Stimulated activated CD8-positive, alpha-beta memory T cell treated with anti-CD3 and anti-CD28 coated beads, Interleukin-4, amount 100 ng/mL, for 24 hours (primary cell): ENCODE measurements around the gene CCDC160.
"Not testable (repeated sequence)": the region's sequence is repeated elsewhere in the genome, so short reads cannot be mapped to it uniquely, and the experiment has no call there.

Source experiments
- DNase-seq: peaks from one replicate; pipeline ENCODE4 v3.0.0-alpha.2; 2020; ENCODE audit warnings: low read depth

Gene CCDC160

DNA sequence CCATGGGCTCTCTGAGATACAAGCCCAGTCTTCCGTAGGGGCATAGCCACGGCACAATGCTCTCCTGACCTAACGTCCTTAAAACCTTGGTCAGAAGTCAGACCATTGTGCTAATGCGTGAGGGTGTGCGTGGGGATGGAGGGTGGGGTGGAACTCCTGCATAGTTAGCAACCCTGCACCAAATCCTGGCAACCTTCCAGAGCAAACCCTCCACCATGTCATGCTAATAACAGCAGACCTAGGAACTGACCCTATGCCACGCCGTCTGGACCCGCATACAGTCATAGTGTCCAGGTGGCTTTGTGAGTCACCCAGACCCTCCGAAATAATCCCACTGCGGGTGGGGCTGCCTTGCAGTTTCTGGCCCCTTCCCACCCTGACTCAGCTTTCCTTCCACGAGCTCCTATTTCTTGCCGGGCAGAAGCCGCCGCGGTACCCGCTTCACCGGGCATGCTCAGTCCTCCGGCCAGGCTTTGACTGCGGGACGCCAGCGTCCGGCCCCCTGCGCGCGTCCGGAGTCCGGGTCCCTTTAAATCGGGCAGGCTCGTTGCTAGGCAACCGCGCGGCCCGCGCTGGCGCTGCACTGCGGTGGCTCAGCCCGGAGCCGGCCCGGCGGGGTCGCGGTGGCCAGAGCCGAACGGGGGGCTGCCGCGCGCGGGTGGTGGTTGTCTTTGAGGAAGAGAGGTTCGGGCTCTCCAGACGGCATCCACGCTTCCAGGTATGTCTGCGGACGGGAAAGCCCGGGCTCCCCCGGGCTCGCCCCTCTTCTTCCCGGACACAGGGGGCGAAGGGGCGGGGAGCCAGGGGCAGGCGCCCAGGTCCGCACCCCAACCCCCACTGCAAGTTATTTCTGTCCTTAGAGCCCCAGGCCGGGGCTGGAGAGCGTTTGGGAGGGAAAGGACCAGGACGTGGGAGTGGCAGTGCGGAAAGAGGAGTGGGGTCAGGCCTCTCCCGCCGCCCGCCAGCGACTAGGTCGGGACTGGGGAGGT is at the start of gene CCDC160:
TSS of gene CCDC160 (plus strand) at position 557 of the 989 bp plus-strand sequence. CDS start 7,619 bp downstream, outside the sequence.
- no peak for DNase-seq

GRCh38 chrX:134191281-134191680 is 45.7 kb upstream of the CCDC160 start:
- DNase-seq: no peak

GRCh38 chrX:134194915-134195314 is 42.1 kb upstream of the CCDC160 start:
- no peak for DNase-seq

GRCh38 chrX:134202561-134202960 is 34.4 kb upstream of the CCDC160 start:
- no peak for DNase-seq

- no peak for DNase-seq
Observed at GRCh38 chrX:134206221-134206620, 30.8 kb upstream of the CCDC160 start.

DNA sequence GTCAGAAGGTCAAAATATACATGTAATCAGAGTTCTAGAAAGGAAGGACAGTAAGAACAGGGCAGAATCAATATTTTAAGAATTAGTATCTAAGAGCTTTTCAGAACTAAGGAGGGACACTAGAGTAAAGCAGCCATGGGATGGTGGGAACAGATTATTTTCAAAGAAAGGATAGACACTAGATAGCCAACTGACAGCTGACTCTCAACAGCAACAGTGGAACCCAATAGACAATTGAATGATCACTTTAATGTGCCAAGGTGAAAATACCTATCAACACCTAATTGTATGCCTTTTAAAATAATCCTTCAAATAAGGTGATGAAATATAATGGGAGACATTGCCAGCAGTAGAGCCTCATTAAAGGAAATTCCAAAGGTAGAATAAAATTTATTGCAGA is 26.5 kb upstream of the CCDC160 start:
- DNase-seq: no peak

GRCh38 chrX:134235236-134235635 is 1.7 kb upstream of the CCDC160 start:
- DNase-seq: no peak

- DNase-seq: not testable (repeated sequence)
Observed at GRCh38 chrX:134238144-134238543, 1.2 kb downstream of the CCDC160 start.

GRCh38 chrX:134239016-134239415 is 2.0 kb downstream of the CCDC160 start:
- no peak for DNase-seq

- no peak for DNase-seq
Observed at GRCh38 chrX:134240209-134240608, 3.2 kb downstream of the CCDC160 start.

DNA sequence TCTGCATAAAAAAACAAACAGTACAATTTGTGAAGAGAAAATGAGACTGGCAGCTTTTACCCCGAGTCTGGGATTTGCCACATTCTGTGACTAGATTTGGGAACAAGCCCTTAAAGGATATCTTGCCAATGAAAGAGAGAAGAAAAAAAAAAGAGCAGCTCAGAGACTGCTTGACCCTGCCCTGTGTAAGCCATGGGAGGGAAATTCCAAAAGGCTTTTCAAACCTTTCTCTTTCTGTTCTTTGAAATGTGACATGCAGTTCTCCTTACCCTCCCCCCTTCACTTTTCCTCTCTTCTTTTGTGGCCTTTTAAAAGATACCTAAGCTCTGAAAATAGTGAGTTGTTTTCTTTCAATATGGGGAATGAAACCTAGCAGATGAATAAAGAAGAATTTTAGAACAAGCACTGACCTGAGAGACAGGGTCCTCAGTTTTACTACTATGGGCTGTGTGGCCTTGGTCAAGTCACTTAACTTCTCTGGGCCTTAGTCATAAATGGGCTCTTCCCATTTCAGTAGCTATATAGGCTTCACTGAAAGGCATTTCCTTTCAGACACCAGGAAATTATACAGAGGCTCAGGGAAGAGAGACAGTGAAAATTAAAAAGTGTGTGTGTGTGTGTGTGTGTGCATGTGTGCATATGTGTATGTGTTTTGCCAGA is 5.1 kb downstream of the CCDC160 start:
- no peak for DNase-seq

DNA sequence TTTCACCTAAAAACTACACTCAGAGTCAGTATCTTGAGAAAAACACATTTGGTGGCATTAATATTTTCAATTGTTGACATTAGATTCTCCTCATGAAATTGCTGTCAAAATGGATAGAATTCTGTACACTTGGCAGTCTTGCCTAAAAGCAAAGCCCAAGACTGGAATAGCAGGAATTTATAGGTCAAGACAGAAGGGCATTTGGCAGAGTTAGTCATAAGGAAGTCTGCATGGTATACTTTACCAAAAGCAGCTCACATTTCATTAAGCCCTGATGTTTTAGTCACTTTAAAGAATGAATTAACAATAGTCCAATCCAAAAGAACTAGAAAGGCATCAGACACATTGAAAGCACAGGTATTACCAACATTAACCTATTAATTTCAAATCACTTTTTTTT is 7.1 kb downstream of the CCDC160 start:
- no peak for DNase-seq

DNA sequence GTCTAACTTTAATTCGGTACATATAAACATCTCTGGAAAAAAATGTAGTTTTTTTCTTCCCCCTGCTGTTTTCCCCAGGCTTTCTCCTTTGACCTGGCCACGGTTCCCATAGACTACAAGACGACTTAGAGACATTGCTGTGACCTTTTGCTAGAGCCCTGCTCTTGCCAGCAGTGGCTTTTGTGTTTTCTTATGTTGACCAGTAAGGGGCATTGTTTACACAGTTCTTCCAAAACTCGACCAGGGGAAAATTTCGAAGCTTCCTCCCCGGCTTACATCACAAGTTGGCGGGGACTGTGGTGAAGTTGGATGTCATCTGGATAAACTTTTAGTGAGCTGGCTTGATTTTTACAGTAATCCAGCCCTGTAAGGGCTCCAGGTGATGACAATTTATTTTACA is 9.3 kb downstream of the CCDC160 start:
- no peak for DNase-seq

DNA sequence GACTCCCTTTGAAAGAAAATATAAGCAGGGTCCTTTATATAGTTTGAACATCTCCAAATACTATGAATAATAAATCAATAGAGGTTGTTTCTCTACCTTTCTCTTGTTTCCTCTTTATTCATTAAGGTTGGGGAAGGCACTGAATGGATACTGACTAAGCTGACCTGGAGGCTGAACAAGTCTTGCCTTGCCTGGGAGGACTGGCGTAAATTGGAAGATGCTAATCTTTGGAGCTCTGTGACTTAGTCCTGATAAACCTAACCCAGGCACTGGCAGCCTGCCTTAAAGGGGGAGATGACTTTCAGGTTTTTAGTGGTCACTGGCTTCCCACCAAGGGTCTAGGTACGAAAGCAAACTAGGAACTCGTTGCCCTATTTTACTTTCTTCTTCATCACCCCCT is 10.5 kb downstream of the CCDC160 start:
- DNase-seq: no peak

GRCh38 chrX:134249241-134249640 is 12.3 kb downstream of the CCDC160 start:
- DNase-seq: no peak

DNA sequence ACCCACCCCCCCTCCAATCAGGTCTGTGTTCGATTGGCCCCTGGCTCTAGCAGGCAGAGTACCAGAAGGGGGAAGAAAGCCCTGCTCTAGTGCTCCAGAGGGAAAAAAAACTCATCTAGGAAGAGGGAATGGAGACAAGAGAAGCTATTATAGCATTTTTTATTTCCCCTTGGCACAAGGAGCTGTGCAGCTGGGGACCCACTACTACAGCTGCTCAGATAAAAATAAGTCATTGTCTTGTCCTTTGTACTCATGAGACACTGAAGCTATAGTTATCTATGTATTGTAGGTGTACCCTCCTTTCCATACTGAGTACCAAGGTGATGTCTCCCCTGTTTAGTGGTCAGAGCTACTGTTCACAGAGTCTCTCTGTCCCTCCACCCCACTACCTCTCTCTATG is 14.3 kb downstream of the CCDC160 start:
- DNase-seq: no peak

- DNase-seq: no peak
Observed at GRCh38 chrX:134254511-134254910, 17.5 kb downstream of the CCDC160 start.

DNA sequence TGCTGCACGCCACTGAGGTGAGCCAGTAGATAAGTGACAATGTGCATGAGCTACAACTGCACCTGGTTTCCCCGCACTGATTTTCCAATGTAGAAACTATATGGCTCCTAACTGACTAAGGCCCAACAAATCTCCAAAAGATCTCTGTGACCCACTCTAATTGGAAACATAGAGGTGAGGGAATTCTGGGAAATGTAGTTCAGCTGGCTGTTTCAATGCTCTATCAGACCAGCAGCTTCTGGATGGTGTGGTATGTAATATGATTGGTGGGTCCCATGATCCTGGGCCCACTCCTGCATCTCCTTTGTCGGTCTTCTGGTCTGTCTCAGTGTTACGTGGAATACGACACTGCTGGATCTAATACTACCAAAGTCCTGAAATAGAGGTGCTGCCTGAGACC is 18.6 kb downstream of the CCDC160 start:
- no peak for DNase-seq

GRCh38 chrX:134256684-134257083 is 19.7 kb downstream of the CCDC160 start:
- no peak for DNase-seq

GRCh38 chrX:134258202-134258601 is 21.2 kb downstream of the CCDC160 start:
- DNase-seq: no peak

GRCh38 chrX:134285934-134286333 is 49.0 kb downstream of the CCDC160 start:
- not testable (repeated sequence) for DNase-seq

- no peak for DNase-seq
Observed at GRCh38 chrX:134287346-134287745, 50.4 kb downstream of the CCDC160 start.

- DNase-seq: no peak
Observed at GRCh38 chrX:134294548-134294947, 57.6 kb downstream of the CCDC160 start.
